H9 (cell line): Measurements from ENCODE around the gene RAP1GAP2. TPM values are rescaled to one million over a fixed set of nuclear protein-coding genes. Genes with fewer than 3 reads are reported as not detected.
A peak's percentile ranks its signal among the peaks of the same experiment; 100 is the strongest.

ENCODE experiments used
- DNase-seq: peaks from one replicate; pipeline ENCODE4 v3.0.0-alpha.2; 2017
- H2AFZ ChIP-seq: one replicate; pipeline ENCODE4 v1.6.1; 2013; ENCODE audit warnings: mild to moderate bottlenecking, low read length, control low read depth, moderate library complexity
- H2AK5ac ChIP-seq: 2 replicates; pipeline ENCODE4 v1.6.1; 2013; ENCODE audit warnings: low read length, control low read depth, mixed read lengths; ENCODE audit not compliant: insufficient read length
- H2BK120ac ChIP-seq: one replicate; pipeline ENCODE4 v1.6.1; 2013; ENCODE audit warnings: low read depth, mild to moderate bottlenecking, low read length, control low read depth, inconsistent platforms; ENCODE audit not compliant: poor library complexity, severe bottlenecking
- H2BK12ac ChIP-seq: 2 replicates; pipeline ENCODE4 v1.6.1; 2013; ENCODE audit warnings: low read length, control low read depth, mixed read lengths, low read depth; ENCODE audit not compliant: insufficient read length
- H2BK15ac ChIP-seq: 2 replicates; pipeline ENCODE4 v1.6.1; 2013; ENCODE audit warnings: low read depth, low read length, control low read depth
- H2BK20ac ChIP-seq: one replicate; pipeline ENCODE4 v1.6.1; 2013; ENCODE audit warnings: low read depth, mild to moderate bottlenecking, low read length, control low read depth, inconsistent platforms; ENCODE audit not compliant: poor library complexity, severe bottlenecking
- H2BK5ac ChIP-seq: 2 replicates; pipeline ENCODE4 v1.6.1; 2013; ENCODE audit warnings: low read length, control low read depth, mixed read lengths; ENCODE audit not compliant: insufficient read length
- H3K14ac ChIP-seq: 2 replicates; pipeline ENCODE4 v1.6.1; 2013; ENCODE audit warnings: low read length, control low read depth; ENCODE audit not compliant: insufficient read depth
- H3K18ac ChIP-seq: 2 replicates; pipeline ENCODE4 v1.6.1; 2013; ENCODE audit warnings: low read depth, mild to moderate bottlenecking, mixed read lengths, low read length, control low read depth; ENCODE audit not compliant: insufficient read length
- H3K23ac ChIP-seq: 2 replicates; pipeline ENCODE4 v1.6.1; 2013; ENCODE audit warnings: low read length, control low read depth, mixed read lengths, low read depth; ENCODE audit not compliant: insufficient read length
- H3K23me2 ChIP-seq: 2 replicates; pipeline ENCODE4 v1.6.1; 2013; ENCODE audit warnings: low read depth, mild to moderate bottlenecking, mixed read lengths, low read length, control low read depth; ENCODE audit not compliant: insufficient read length, poor library complexity, severe bottlenecking
- H3K27ac ChIP-seq: 2 replicates; pipeline ENCODE4 v1.5.1; 2013; ENCODE audit warnings: low read length, control low read depth, mixed read lengths, low read depth; ENCODE audit not compliant: insufficient read length
- H3K27me3 ChIP-seq: 2 replicates; pipeline ENCODE4 v1.6.1; 2013; ENCODE audit warnings: low read length, control low read depth, inconsistent platforms; ENCODE audit not compliant: insufficient read depth
- H3K4ac ChIP-seq: 2 replicates; pipeline ENCODE4 v1.6.1; 2013; ENCODE audit warnings: low read depth, mild to moderate bottlenecking, control low read depth, inconsistent platforms, low read length, moderate library complexity
- H3K4me1 ChIP-seq: 2 replicates; pipeline ENCODE4 v1.6.1; 2013; ENCODE audit warnings: low read length, control low read depth, inconsistent platforms; ENCODE audit not compliant: insufficient read depth
- H3K4me2 ChIP-seq: 2 replicates; pipeline ENCODE4 v1.6.1; 2013; ENCODE audit warnings: low read length, control low read depth, mixed read lengths; ENCODE audit not compliant: insufficient read length, insufficient read depth
- H3K56ac ChIP-seq: 2 replicates; pipeline ENCODE4 v1.6.1; 2013; ENCODE audit warnings: low read depth, mild to moderate bottlenecking, mixed read lengths, low read length, control low read depth; ENCODE audit not compliant: insufficient read length
- H3K79me1 ChIP-seq: 2 replicates; pipeline ENCODE4 v1.6.1; 2013; ENCODE audit warnings: low read depth, mild to moderate bottlenecking, moderate library complexity, low read length, control low read depth, inconsistent platforms; ENCODE audit not compliant: insufficient read depth, poor library complexity, severe bottlenecking
- H3K79me2 ChIP-seq: 2 replicates; pipeline ENCODE4 v1.6.1; 2013; ENCODE audit warnings: low read length, control low read depth, inconsistent platforms; ENCODE audit not compliant: insufficient read depth
- H3K9ac ChIP-seq: 2 replicates; pipeline ENCODE4 v1.6.1; 2013; ENCODE audit warnings: low read length, control low read depth, mixed read lengths; ENCODE audit not compliant: insufficient read length; ENCODE audit errors: extremely low read depth
- H3K9me3 ChIP-seq: one replicate; pipeline ENCODE4 v1.6.1; 2013; ENCODE audit warnings: low read depth, low read length, inconsistent platforms; ENCODE audit not compliant: control insufficient read depth
- H3T11ph ChIP-seq: one replicate; pipeline ENCODE4 v1.6.1; 2013; ENCODE audit warnings: mild to moderate bottlenecking, low read length, control low read depth, inconsistent platforms
- H4K20me1 ChIP-seq: one replicate; pipeline ENCODE4 v1.6.1; 2013; ENCODE audit not compliant: control insufficient read depth, insufficient read length, insufficient read depth
- H4K5ac ChIP-seq: 2 replicates; pipeline ENCODE4 v1.6.1; 2013; ENCODE audit warnings: low read depth, mild to moderate bottlenecking, mixed read lengths, low read length, control low read depth; ENCODE audit not compliant: insufficient read length
- H4K8ac ChIP-seq: replicated peaks from 2 replicates; pipeline ENCODE4 v1.6.1; 2013; ENCODE audit warnings: low read length, control low read depth, mixed read lengths, low read depth; ENCODE audit not compliant: insufficient read length
- H4K91ac ChIP-seq: 2 replicates; pipeline ENCODE4 v1.6.1; 2013; ENCODE audit warnings: low read depth, mild to moderate bottlenecking, moderate library complexity, mixed read lengths, low read length, control low read depth; ENCODE audit not compliant: insufficient read length
- H3K27ac Mint-ChIP-seq, 3 experiments: 2 replicates in 2 of 3; 3 replicates in 1 of 3; pipeline ENCODE4 v1.8.0; 2020 to 2021; ENCODE audit warnings: mixed read lengths in 3 of 3, mild to moderate bottlenecking in 1 of 3, moderate library complexity in 1 of 3
- H3K27me3 Mint-ChIP-seq: 2 replicates; pipeline ENCODE4 v1.8.0; 2021; ENCODE audit warnings: low read depth, mild to moderate bottlenecking, moderate library complexity, mixed read lengths
- H3K36me3 Mint-ChIP-seq, 3 experiments: 2 replicates in 2 of 3; 3 replicates in 1 of 3; pipeline ENCODE4 v1.8.0; 2020 to 2021; ENCODE audit warnings: low read depth in 3 of 3, mixed read lengths in 3 of 3; ENCODE audit not compliant: insufficient read depth in 1 of 3
- H3K4me1 Mint-ChIP-seq, 2 experiments: 2 replicates each; pipeline ENCODE4 v1.8.0; 2020; ENCODE audit warnings: mixed read lengths in 2 of 2
- H3K4me3 Mint-ChIP-seq, 2 experiments: 2 replicates in 1 of 2; 3 replicates in 1 of 2; pipeline ENCODE4 v1.8.0; 2020 to 2021; ENCODE audit warnings: mild to moderate bottlenecking in 2 of 2, mixed read lengths in 2 of 2, moderate library complexity in 1 of 2
- H3K9me3 Mint-ChIP-seq, 2 experiments: 2 replicates in 1 of 2; 3 replicates in 1 of 2; pipeline ENCODE4 v1.8.0; 2020; ENCODE audit warnings: mild to moderate bottlenecking in 2 of 2, mixed read lengths in 2 of 2, moderate library complexity in 1 of 2
- WGBS: extraction: QIAGEN DNeasy Blood & Tissue Kit; methylation state at CpG from one replicate; pipeline ENCODE4 v1.1.7; 2013; ENCODE audit warnings: missing lambda C conversion rate, low lambda C conversion rate, mixed read lengths; ENCODE audit not compliant: insufficient read length; ENCODE audit errors: extremely low coverage; 5-methylcytosine and 5-hydroxymethylcytosine counted together
- total RNA-seq: library from RNA; stranded (reverse); gene quantifications from 2 replicates; pipeline ENCODE4 v1.2.1, GENCODE V29; 2021
- TF ChIP-seq, protein P1 (sequence below): fragments of 200-600 bp; sonication (generic); conservative IDR thresholded peaks from 3 replicates; pipeline ENCODE4 v1.8.0; 2021; ENCODE audit warnings: antibody characterized with exemption, mild to moderate bottlenecking

Gene RAP1GAP2
- total RNA-seq, 1 experiment from 2014 or later = 33.8 TPM

DNA sequence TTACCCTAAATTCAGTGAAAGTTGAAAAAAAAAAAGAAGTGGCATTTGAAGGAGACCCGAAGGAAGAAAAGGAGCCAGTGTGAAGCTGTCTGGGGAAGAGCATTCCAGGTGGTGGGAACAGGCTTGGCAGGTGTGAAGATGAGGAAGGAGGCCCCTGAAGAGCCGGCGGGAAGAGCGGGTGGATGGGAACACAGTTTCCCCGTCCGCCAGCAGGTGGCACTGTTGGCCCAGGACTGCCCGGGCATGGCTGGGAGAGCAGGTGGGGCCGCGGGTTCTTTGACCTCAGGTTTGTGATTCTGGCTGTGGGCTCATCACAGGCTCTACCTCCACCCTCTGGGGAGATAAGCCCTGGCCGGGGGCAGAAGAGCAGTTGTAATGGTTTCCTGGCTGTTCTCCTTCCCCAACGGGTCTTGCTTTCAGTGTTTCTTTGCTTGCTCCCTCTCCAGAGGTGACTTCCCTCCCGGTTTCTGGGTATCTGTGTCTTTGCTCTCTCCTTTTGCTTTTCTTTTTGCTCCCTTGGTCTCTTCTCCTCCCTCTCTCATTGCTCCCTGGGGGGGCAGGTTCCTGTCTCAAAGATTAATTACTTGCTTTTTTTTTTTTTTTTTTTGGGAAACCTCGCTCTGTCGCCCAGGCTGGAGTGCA lies 32.3 kb downstream of the RAP1GAP2 start:
- Histone ChIP-seq H3K79me2 (no peaks in the 10 kb centered on the region), H3K4me1 (no peaks in the 10 kb centered on the region), H2BK12ac (no peak overlapping the region), H4K91ac (no peak overlapping the region), H2AK5ac (no peak overlapping the region), H2BK15ac (no peak overlapping the region), H2BK120ac (no peak overlapping the region), H4K5ac (no peak overlapping the region), H3K9me3 (no peaks in the 10 kb centered on the region), H3K79me1 (no peaks in the 10 kb centered on the region), H3K27me3 (no peaks in the 10 kb centered on the region), H3T11ph (no peak overlapping the region), H4K20me1 (no peaks in the 10 kb centered on the region), H3K27ac (no peak overlapping the region), H3K9ac (no peak overlapping the region), H3K4ac (no peak overlapping the region), H2BK5ac (no peak overlapping the region), H2BK20ac (no peak overlapping the region), H2AFZ (no peak overlapping the region), H3K18ac (no peak overlapping the region), H3K23ac (no peak overlapping the region), H4K8ac (no peak overlapping the region), H3K23me2 (no peaks in the 10 kb centered on the region), H3K14ac (no peak overlapping the region), H3K4me2 (no peak overlapping the region), H3K56ac (no peak overlapping the region)
- no CpG with 5 or more reads among the region's 14 CpGs for WGBS
- Mint-ChIP-seq H3K4me1 (peaks cover 5 to 18% of the 10 kb centered on the region in 2 experiments), H3K4me3 (no peak overlapping the region; a peak in 1 of 5 replicates), H3K36me3 (no peaks in the 10 kb centered on the region; a peak in 1 of 7 replicates), H3K27me3 (no peaks in the 10 kb centered on the region; the same call in none of the 2 replicates), H3K27ac (no peak overlapping the region), H3K9me3 (no peaks in the 10 kb centered on the region)
- TF ChIP-seq, protein P1, sequence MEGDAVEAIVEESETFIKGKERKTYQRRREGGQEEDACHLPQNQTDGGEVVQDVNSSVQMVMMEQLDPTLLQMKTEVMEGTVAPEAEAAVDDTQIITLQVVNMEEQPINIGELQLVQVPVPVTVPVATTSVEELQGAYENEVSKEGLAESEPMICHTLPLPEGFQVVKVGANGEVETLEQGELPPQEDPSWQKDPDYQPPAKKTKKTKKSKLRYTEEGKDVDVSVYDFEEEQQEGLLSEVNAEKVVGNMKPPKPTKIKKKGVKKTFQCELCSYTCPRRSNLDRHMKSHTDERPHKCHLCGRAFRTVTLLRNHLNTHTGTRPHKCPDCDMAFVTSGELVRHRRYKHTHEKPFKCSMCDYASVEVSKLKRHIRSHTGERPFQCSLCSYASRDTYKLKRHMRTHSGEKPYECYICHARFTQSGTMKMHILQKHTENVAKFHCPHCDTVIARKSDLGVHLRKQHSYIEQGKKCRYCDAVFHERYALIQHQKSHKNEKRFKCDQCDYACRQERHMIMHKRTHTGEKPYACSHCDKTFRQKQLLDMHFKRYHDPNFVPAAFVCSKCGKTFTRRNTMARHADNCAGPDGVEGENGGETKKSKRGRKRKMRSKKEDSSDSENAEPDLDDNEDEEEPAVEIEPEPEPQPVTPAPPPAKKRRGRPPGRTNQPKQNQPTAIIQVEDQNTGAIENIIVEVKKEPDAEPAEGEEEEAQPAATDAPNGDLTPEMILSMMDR = peak; percentile 98
- peak; percentile 96 for DNase-seq
